Epithelial cell of proximal tubule (primary cell): ENCODE measurements around the gene UXS1. TPM values are rescaled to one million over a fixed set of nuclear protein-coding genes. Genes with fewer than 3 reads are reported as not detected.

ENCODE experiments used
- DNase-seq: peaks from one replicate; pipeline ENCODE4 v3.0.0-alpha.2; 2011; ENCODE audit warnings: low read depth
- H3K4me3 ChIP-seq: 2 replicates; pipeline ENCODE4 v1.5.1; 2011; ENCODE audit warnings: low read depth, mild to moderate bottlenecking, low read length
- total RNA-seq: library from RNA; depleted of rRNA; stranded (reverse); fragments of >200 nt; gene quantifications from 2 replicates; pipeline ENCODE4 v1.2.3, GENCODE V29; 2015
- TF ChIP-seq, protein P1 (sequence below): conservative IDR thresholded peaks from 2 replicates; pipeline ENCODE4 v1.5.1; 2012; ENCODE audit warnings: low read depth, mild to moderate bottlenecking, low read length

UXS1 gene
- total RNA-seq, 1 donor from 2014 or later = 128 TPM

GRCh38 chr2:106126295-106126694 is 67.8 kb downstream of the UXS1 start:
- H3K4me3 ChIP-seq = no peak overlapping the region
- TF ChIP-seq, protein P1, sequence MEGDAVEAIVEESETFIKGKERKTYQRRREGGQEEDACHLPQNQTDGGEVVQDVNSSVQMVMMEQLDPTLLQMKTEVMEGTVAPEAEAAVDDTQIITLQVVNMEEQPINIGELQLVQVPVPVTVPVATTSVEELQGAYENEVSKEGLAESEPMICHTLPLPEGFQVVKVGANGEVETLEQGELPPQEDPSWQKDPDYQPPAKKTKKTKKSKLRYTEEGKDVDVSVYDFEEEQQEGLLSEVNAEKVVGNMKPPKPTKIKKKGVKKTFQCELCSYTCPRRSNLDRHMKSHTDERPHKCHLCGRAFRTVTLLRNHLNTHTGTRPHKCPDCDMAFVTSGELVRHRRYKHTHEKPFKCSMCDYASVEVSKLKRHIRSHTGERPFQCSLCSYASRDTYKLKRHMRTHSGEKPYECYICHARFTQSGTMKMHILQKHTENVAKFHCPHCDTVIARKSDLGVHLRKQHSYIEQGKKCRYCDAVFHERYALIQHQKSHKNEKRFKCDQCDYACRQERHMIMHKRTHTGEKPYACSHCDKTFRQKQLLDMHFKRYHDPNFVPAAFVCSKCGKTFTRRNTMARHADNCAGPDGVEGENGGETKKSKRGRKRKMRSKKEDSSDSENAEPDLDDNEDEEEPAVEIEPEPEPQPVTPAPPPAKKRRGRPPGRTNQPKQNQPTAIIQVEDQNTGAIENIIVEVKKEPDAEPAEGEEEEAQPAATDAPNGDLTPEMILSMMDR = no peak
- DNase-seq = no peak

DNA sequence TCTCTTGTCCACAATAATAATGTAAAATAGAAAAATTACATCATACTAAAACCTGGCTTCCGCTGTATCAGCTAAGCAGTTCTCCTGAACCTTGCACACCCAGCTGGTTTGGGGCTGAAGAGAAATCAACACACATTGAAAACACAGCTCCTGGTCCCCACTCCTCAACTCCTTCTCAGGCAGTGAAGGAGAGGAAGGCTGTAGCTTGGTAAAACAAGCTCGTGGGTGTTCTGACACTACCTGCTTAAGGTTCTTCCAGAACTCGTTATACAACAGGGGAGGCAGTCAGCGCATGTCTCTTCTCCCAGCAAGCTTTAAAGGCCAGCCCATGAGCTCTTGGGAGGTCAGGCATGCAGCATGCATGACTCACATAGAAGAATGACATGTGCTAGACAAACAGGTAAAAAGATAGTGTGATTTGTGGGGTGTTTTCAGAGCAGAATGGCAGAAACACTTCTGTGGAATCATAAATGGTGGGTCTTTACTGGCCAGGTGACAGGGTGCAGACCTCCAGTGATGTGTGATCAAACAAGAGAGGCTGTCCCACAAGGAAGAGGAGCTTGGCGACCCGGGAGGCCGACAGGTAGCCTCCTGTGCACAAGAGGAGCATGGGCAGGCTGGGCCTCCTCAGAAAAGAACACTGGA is 69.1 kb downstream of the UXS1 start:
- no peak overlapping the region for H3K4me3 ChIP-seq
- DNase-seq = no peak
- TF ChIP-seq, protein P1 = no peak

- no peak overlapping the region for H3K4me3 ChIP-seq
- TF ChIP-seq, protein P1 = no peak
- DNase-seq = no peak
These were observed 69.9 kb downstream of the UXS1 start for GRCh38 chr2:106124106-106124756.

- H3K4me3 ChIP-seq = no peak overlapping the region
- DNase-seq = no peak
- TF ChIP-seq, protein P1 = no peak
These were observed 71.9 kb downstream of the UXS1 start for GRCh38 chr2:106122157-106122556.

DNA sequence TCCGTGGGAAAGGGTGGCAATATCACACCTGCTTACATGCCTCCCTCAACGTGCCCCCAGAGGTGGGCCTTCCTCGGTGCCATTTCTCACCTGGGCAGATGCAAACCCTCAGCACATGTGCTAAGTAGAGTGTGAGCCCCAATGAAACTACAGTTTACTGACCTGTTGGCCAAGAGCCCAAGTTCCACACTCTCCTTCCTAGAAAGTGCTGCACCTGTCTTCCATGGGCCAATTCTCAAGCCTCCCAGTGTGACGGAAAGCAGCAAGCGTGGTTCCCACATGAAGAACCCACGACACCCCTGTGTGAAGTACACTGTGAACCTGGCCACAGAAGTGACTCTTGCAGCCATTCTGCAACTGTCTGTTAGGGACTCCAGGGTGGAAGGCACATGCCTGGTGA is 73.7 kb downstream of the UXS1 start:
- no peak for DNase-seq
- TF ChIP-seq, protein P1 = no peak
- H3K4me3 ChIP-seq = no peak overlapping the region

DNA sequence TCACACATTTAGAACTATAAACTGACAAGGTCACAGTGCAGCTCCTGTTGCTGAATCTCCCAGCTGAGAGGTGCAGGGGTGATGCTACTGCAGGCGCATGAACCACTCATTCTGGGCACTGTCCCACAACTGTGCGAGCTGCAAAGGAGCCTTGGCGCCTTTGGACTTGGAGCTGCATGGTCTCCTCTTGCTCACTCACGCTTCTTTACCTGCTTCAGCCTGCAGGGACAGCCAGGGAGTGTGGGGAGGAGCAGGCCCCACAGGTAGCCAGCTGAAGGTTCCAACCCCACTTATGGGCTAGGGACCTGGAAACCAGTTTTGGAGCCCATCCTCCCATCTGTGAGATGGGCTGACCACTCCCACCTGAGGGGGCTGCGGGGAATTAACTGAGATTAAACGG is 75.0 kb downstream of the UXS1 start:
- H3K4me3 ChIP-seq = no peak overlapping the region
- TF ChIP-seq, protein P1 = no peak
- no peak for DNase-seq
